HG03342 (cell line): Measurements from ENCODE around the gene BCAS3.

ENCODE experiments used
- ATAC-seq: cut with Tn5 transposase; IDR thresholded peaks from one replicate; pipeline ENCODE4 v1.9.1; 2021; ENCODE audit warnings: mild to moderate bottlenecking, moderate library complexity; ENCODE audit not compliant: unreplicated experiment

Gene BCAS3

GRCh38 chr17:61399131-61400065 is 721.7 kb downstream of the BCAS3 start, which contains the start of gene TBX2:
Gene TBX2, plus strand, starts transcription at chr17:61399843. Its CDS starts 334 bp downstream, at chr17:61400177.
- no peak for ATAC-seq

GRCh38 chr17:61400066-61400716 is 722.5 kb downstream of the BCAS3 start:
- ATAC-seq: no peak

GRCh38 chr17:61400717-61401388 is 723.2 kb downstream of the BCAS3 start:
- ATAC-seq: no peak

- no peak for ATAC-seq
These were observed 723.9 kb downstream of the BCAS3 start for GRCh38 chr17:61401389-61402072.

GRCh38 chr17:61402073-61402541 is 724.5 kb downstream of the BCAS3 start:
- no peak for ATAC-seq

GRCh38 chr17:61402978-61403800 is 725.5 kb downstream of the BCAS3 start:
- ATAC-seq: no peak

- ATAC-seq: no peak
These were observed 726.4 kb downstream of the BCAS3 start for GRCh38 chr17:61403801-61404662.

GRCh38 chr17:61404663-61404912 is 726.9 kb downstream of the BCAS3 start:
- ATAC-seq: no peak

GRCh38 chr17:61404913-61405685 is 727.4 kb downstream of the BCAS3 start:
- ATAC-seq: no peak

GRCh38 chr17:61405686-61406536 is 728.3 kb downstream of the BCAS3 start:
- ATAC-seq: no peak

GRCh38 chr17:61406537-61406845 is 728.8 kb downstream of the BCAS3 start:
- ATAC-seq: no peak

GRCh38 chr17:61406971-61407911 is 729.6 kb downstream of the BCAS3 start:
- ATAC-seq: no peak

- ATAC-seq: no peak
These were observed 730.7 kb downstream of the BCAS3 start for GRCh38 chr17:61408151-61409041.

- no peak for ATAC-seq
These were observed 731.9 kb downstream of the BCAS3 start for GRCh38 chr17:61409301-61410112.
